Fibroblast of the conjunctiva (primary cell): ENCODE measurements around the gene PCSK5.

Source experiments
- DNase-seq: peaks from one replicate; pipeline ENCODE4 v3.0.0-alpha.2; 2010; ENCODE audit warnings: low read depth

PCSK5 gene

GRCh38 chr9:76396597-76396996, 506.1 kb downstream of the PCSK5 start:
- DNase-seq = no peak

- no peak for DNase-seq
Measured at GRCh38 chr9:76399856-76400255, 509.4 kb downstream of the PCSK5 start.

GRCh38 chr9:76400534-76401096, 510.1 kb downstream of the PCSK5 start:
- no peak for DNase-seq

- no peak for DNase-seq
Measured at GRCh38 chr9:76401176-76401575, 510.7 kb downstream of the PCSK5 start.

- no peak for DNase-seq
Measured at GRCh38 chr9:76401580-76402354, 511.3 kb downstream of the PCSK5 start.

GRCh38 chr9:76403352-76403751, 512.9 kb downstream of the PCSK5 start:
- peak; percentile 77 for DNase-seq

GRCh38 chr9:76404401-76404800, 513.9 kb downstream of the PCSK5 start:
- no peak for DNase-seq

- no peak for DNase-seq
Measured at GRCh38 chr9:76405340-76405739, 514.9 kb downstream of the PCSK5 start.

GRCh38 chr9:76405868-76406267, 515.4 kb downstream of the PCSK5 start:
- DNase-seq = no peak
